Smooth muscle cell (in vitro differentiated cells): ENCODE data around the gene CENPX. TPM values are rescaled to one million over a fixed set of nuclear protein-coding genes. Genes with fewer than 3 reads are reported as not detected.

Experiments used
- DNase-seq: peaks from one replicate; lab custom pipeline; 2025; ENCODE audit not compliant: unreplicated experiment; lab: John Stamatoyannopoulos, UW
- H2AFZ ChIP-seq: fragments of 200-600 bp; sonication (generic); 2 replicates; pipeline ENCODE4 v1.6.0; 2016; ENCODE audit warnings: antibody characterized with exemption, low read depth, mild to moderate bottlenecking
- H3F3A ChIP-seq: fragments of 200-600 bp; sonication (generic); 2 replicates; pipeline ENCODE4 v1.6.0; 2017; ENCODE audit warnings: antibody characterized with exemption, low read depth
- H3K27ac ChIP-seq: fragments of 200-600 bp; sonication (generic); 2 replicates; pipeline ENCODE4 v1.5.1; 2016; ENCODE audit warnings: low read depth, mild to moderate bottlenecking
- H3K27me3 ChIP-seq: fragments of 200-600 bp; sonication (generic); 2 replicates; pipeline ENCODE4 v1.6.1; 2016; ENCODE audit warnings: low read depth, mild to moderate bottlenecking
- H3K36me3 ChIP-seq: fragments of 200-600 bp; sonication (generic); 2 replicates; pipeline ENCODE4 v1.5.1; 2016; ENCODE audit warnings: low read depth
- H3K4me1 ChIP-seq: fragments of 200-600 bp; sonication (generic); 2 replicates; pipeline ENCODE4 v1.5.1; 2016; ENCODE audit warnings: low read depth
- H3K4me2 ChIP-seq: fragments of 200-600 bp; sonication (generic); 2 replicates; pipeline ENCODE4 v1.6.0; 2016; ENCODE audit warnings: mild to moderate bottlenecking
- H3K4me3 ChIP-seq: fragments of 200-600 bp; sonication (generic); 2 replicates; pipeline ENCODE4 v1.5.1; 2016; ENCODE audit warnings: mild to moderate bottlenecking
- H3K79me2 ChIP-seq: fragments of 200-600 bp; sonication (generic); 2 replicates; pipeline ENCODE4 v1.6.0; 2016; ENCODE audit warnings: low read depth, mild to moderate bottlenecking
- H3K9ac ChIP-seq: fragments of 200-600 bp; sonication (generic); 2 replicates; pipeline ENCODE4 v1.6.0; 2016; ENCODE audit warnings: low read depth
- H3K9me3 ChIP-seq: fragments of 200-600 bp; sonication (generic); replicated peaks from 2 replicates; pipeline ENCODE4 v1.5.1; 2016; ENCODE audit warnings: low read depth
- H4K20me1 ChIP-seq: fragments of 200-600 bp; sonication (generic); 2 replicates; pipeline ENCODE4 v1.6.0; 2016; ENCODE audit warnings: low read depth
- CTCF ChIP-seq: fragments of 200-600 bp; sonication (generic); IDR thresholded peaks from 2 replicates; pipeline ENCODE4 v1.5.1; 2017; ENCODE audit warnings: borderline replicate concordance, mild to moderate bottlenecking, antibody characterized with exemption; ENCODE audit not compliant: insufficient read depth, poor library complexity, severe bottlenecking
- WGBS: methylation state at CpG from one replicate; pipeline ENCODE4 v1.1.7; 2016; ENCODE audit warnings: low lambda C conversion rate; 5-methylcytosine and 5-hydroxymethylcytosine counted together
- polyA plus RNA-seq: library from polyadenylated mRNA; unstranded; fragments of >200 nt; fragmentation: Nextera tagmentation; extraction: Ambion mirVana; gene quantifications from 2 replicates; pipeline ENCODE4 v1.2.1, GENCODE V29; 2016
- total RNA-seq: library from RNA; depleted of rRNA; stranded (reverse); fragments of >200 nt; gene quantifications from 2 replicates; pipeline ENCODE4 v1.2.3, GENCODE V29; 2014

Gene CENPX
- total and polyA plus RNA-seq, 2 experiments from 2014 or later = 44.6 to 57.5 TPM

- TF ChIP-seq CTCF = no peak
- no peak overlapping the region for H3K9ac ChIP-seq
- no peak overlapping the region for H3K4me2 ChIP-seq
- H3K36me3 ChIP-seq = no peaks in the 10 kb centered on the region
- no peak overlapping the region for H3K4me3 ChIP-seq
- no peaks in the 10 kb centered on the region for H4K20me1 ChIP-seq
- H2AFZ ChIP-seq = no peak overlapping the region
- WGBS = 96% methylated on average over 21 of the region's 21 CpGs
- no peak for DNase-seq
- H3K9me3 ChIP-seq = no peaks in the 10 kb centered on the region
- H3K27ac ChIP-seq = no peak overlapping the region
- H3F3A ChIP-seq = no peaks in the 10 kb centered on the region
- H3K79me2 ChIP-seq = peaks cover 6% of the 10 kb centered on the region
- H3K4me1 ChIP-seq = peaks cover 7% of the 10 kb centered on the region
- H3K27me3 ChIP-seq = no peaks in the 10 kb centered on the region
These were observed 24.2 kb upstream of the CENPX start for GRCh38 chr17:82046903-82047302.

GRCh38 chr17:82045936-82046484 is 23.3 kb upstream of the CENPX start:
- peaks cover 6% of the 10 kb centered on the region for H3K4me1 ChIP-seq
- no peaks in the 10 kb centered on the region for H3K36me3 ChIP-seq
- WGBS = 95% methylated on average over 14 of the region's 14 CpGs

GRCh38 chr17:82043507-82043906 is 20.8 kb upstream of the CENPX start:
- WGBS = 76% methylated on average over 16 of the region's 16 CpGs
- Histone ChIP-seq H4K20me1 (no peaks in the 10 kb centered on the region), H3K4me1 (no peaks in the 10 kb centered on the region), H3F3A (no peaks in the 10 kb centered on the region), H3K9me3 (no peaks in the 10 kb centered on the region), H3K27ac (no peak overlapping the region), H3K9ac (no peak overlapping the region), H3K4me2 (no peak overlapping the region), H3K79me2 (no peaks in the 10 kb centered on the region), H3K4me3 (no peak overlapping the region), H3K27me3 (no peaks in the 10 kb centered on the region), H3K36me3 (no peaks in the 10 kb centered on the region), H2AFZ (no peak overlapping the region)
- no peak for TF ChIP-seq CTCF
- DNase-seq = no peak

More at GRCh38 chr17:82045936-82046484, 23.3 kb upstream of the CENPX start:
- Histone ChIP-seq H3K4me3 (no peak overlapping the region), H3K9ac (no peak overlapping the region), H3K4me2 (no peak overlapping the region), H4K20me1 (no peaks in the 10 kb centered on the region), H2AFZ (no peak overlapping the region), H3K79me2 (peaks cover 4% of the 10 kb centered on the region), H3K9me3 (no peaks in the 10 kb centered on the region), H3K27me3 (no peaks in the 10 kb centered on the region), H3F3A (no peaks in the 10 kb centered on the region), H3K27ac (no peak overlapping the region)
- TF ChIP-seq CTCF = no peak
- no peak for DNase-seq

GRCh38 chr17:82042649-82043048 is 20.0 kb upstream of the CENPX start:
- Histone ChIP-seq H4K20me1 (no peaks in the 10 kb centered on the region), H3K79me2 (no peaks in the 10 kb centered on the region), H3K27me3 (no peaks in the 10 kb centered on the region), H3K4me3 (no peak overlapping the region), H3K9me3 (no peaks in the 10 kb centered on the region), H3K27ac (no peak overlapping the region), H3K9ac (no peak overlapping the region), H3F3A (no peaks in the 10 kb centered on the region), H2AFZ (no peak overlapping the region), H3K4me2 (no peak overlapping the region), H3K4me1 (no peaks in the 10 kb centered on the region), H3K36me3 (no peaks in the 10 kb centered on the region)
- no peak for DNase-seq
- WGBS = 93% methylated on average over 9 of the region's 9 CpGs
- no peak for TF ChIP-seq CTCF
